ENCODE data around the gene ARAF. TPM values are rescaled to one million over a fixed set of nuclear protein-coding genes. Genes with fewer than 3 reads are reported as not detected.
"Not testable (repeated sequence)": the region's sequence is repeated elsewhere in the genome, so short reads cannot be mapped to it uniquely, and the experiment has no call there.

Gene ARAF
- total and polyA plus RNA-seq, 9 donors, result 22.8 to 51.7 (median 43.9) TPM

DNA sequence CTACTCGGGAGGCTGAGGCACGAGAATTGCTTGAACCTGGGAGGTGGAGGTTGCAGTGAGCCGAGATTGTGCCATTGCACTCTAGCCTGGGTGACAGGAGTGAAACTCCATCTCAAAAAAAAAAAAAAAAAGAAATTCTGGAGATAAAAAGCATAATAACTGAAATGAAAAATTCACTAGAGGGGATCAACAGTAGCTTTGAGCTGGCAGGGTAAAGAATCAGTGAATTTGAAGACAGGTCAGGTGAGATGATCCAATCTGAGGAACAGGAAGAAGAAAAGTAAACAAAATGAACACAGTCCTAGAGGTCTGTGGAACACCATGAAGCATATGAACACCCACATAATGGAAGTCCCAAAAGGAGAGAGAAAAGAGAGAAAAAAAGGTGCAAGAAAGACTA lies 36.2 kb downstream of the ARAF start:
- no CpG with 5 or more reads among the region's 3 CpGs for WGBS (ENCODE audit: insufficient coverage)

DNA sequence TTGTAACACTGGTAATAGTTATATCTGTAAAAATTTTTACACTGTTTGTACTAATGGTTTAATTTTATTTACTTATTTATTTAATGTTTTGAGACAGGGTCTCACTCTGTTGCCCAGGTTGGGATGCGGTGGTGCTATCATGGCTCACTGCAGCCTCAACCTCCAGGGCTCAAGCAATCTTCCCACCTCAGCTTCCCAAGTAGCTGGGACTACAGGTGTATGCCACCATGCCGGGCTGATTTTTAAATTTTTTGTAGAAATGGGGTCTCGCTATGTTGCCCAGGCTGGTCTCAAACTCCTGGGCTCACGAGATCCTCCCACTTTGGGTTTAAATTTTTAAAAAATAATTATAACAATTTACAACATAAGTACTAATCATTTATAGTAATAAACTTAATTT lies 42.1 kb downstream of the ARAF start:
- H3K36me3 ChIP-seq (ENCODE audit: control insufficient read depth, insufficient read depth, low read length); H3K4me3 ChIP-seq (ENCODE audit: low read length); H3K4me1 ChIP-seq (ENCODE audit: control insufficient read depth, insufficient read depth, low read length); H3K9me3 ChIP-seq (replicated peaks; ENCODE audit: control insufficient read depth, low read depth, low read length); H3K27ac ChIP-seq (ENCODE audit: low read length); H3K27me3 ChIP-seq (ENCODE audit: control insufficient read depth, insufficient read depth, low read length); DNase-seq: not testable (repeated sequence)
- WGBS (ENCODE audit: insufficient coverage), result no CpG with 5 or more reads among the region's 4 CpGs

More for the DNA sequence above, 36.2 kb downstream of the ARAF start:
- Histone ChIP-seq H3K4me1 (ENCODE audit: control insufficient read depth, insufficient read depth, low read length) (no peaks in the 10 kb centered on the region), H3K9me3 (replicated peaks; ENCODE audit: control insufficient read depth, low read depth, low read length) (peaks cover 6% of the 10 kb centered on the region), H3K27me3 (ENCODE audit: control insufficient read depth, insufficient read depth, low read length) (no peaks in the 10 kb centered on the region), H3K4me3 (ENCODE audit: low read length) (no peak overlapping the region), H3K36me3 (ENCODE audit: control insufficient read depth, insufficient read depth, low read length) (no peaks in the 10 kb centered on the region), H3K27ac (ENCODE audit: low read length) (no peak overlapping the region)
- DNase-seq, result no peak

DNA sequence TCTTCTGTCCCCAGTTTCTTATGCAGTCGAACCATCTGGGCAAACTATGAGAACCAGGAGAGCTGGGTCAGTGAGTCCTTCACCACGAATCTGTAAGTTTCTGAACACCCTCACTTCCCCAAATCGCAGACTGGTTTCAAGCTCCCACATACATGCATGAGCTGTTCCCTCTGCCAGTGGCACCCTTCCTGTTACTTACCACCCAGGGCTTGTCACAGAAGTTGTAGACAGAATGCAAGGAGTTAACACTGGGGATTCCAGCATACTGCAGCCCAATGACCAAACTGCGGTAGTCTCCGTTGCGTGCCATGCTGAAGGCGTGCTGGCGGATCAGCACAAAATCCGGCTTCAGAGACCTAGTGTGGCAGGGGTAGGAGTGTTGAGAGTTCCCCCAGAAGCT lies 44.0 kb downstream of the ARAF start:
- WGBS (ENCODE audit: insufficient coverage), result 69% methylated on average over 6 of the region's 9 CpGs

DNA sequence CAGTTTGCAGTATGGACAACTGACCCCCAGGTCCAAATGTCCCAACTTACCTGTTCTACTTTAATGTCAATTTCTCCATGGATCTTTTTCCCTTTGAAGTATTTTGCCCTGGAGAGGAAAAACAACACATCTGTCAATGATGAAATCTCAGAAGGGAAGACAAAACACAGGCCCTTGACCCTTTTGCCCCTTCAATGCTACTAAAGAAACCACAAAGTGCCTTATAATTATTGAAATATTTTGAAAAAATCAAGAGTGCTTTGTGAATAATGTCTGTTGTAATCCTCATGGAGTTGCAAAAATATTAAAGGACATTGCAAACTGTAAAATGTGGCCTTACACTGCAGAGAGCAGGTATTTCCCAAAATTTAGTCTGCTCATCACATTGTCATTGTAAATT lies 46.1 kb downstream of the ARAF start:
- Histone ChIP-seq H3K27ac (ENCODE audit: low read length) (no peak overlapping the region), H3K36me3 (ENCODE audit: control insufficient read depth, insufficient read depth, low read length) (no peaks in the 10 kb centered on the region), H3K9me3 (replicated peaks; ENCODE audit: control insufficient read depth, low read depth, low read length) (no peaks in the 10 kb centered on the region), H3K4me1 (ENCODE audit: control insufficient read depth, insufficient read depth, low read length) (no peaks in the 10 kb centered on the region), H3K4me3 (ENCODE audit: low read length) (no peak overlapping the region), H3K27me3 (ENCODE audit: control insufficient read depth, insufficient read depth, low read length) (no peaks in the 10 kb centered on the region)
- no peak for DNase-seq

More for the DNA sequence above, 44.0 kb downstream of the ARAF start:
- H3K36me3 ChIP-seq (ENCODE audit: control insufficient read depth, insufficient read depth, low read length), result no peaks in the 10 kb centered on the region
- no peak overlapping the region for H3K4me3 ChIP-seq (ENCODE audit: low read length)
- no peaks in the 10 kb centered on the region for H3K4me1 ChIP-seq (ENCODE audit: control insufficient read depth, insufficient read depth, low read length)
- H3K27ac ChIP-seq (ENCODE audit: low read length), result no peak overlapping the region
- H3K27me3 ChIP-seq (ENCODE audit: control insufficient read depth, insufficient read depth, low read length), result no peaks in the 10 kb centered on the region
- DNase-seq, result no peak
- H3K9me3 ChIP-seq (replicated peaks; ENCODE audit: control insufficient read depth, low read depth, low read length), result no peaks in the 10 kb centered on the region

DNA sequence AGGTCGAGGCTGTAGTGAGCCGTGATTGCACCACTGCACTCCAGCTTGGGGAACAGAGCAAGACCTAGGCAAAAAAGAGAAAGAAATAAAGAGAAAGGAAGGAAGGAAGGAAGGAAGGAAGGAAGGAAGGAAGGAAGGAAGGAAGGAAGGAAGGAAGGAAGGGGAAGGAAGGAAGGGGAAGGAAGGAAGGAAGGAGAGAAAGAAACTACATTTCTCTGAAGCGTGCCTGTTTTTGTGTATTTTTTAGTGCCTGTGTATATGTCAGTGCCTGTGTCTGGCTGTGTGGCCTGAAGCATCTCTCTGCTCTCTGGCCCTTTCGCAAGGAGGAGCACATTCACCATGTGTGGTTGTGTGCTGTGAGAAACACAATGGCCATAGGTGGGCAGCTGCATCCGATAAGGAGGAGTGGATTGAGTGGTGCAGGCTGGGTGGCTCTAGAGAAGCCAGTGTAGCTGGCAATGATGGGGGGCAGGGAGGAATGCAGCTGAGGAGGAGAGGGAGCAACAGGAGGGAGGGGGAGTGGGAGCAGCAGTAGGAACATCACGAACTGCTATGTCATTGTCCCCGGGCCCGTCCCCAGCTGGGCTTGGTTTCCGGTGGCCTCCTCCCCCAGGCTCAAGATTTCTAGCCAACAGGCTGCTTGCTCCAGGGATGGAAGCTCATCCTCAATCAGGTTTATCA lies 47.3 kb downstream of the ARAF start:
- Histone ChIP-seq H3K4me3 (ENCODE audit: low read length) (no peak overlapping the region), H3K27ac (ENCODE audit: low read length) (no peak overlapping the region), H3K27me3 (ENCODE audit: control insufficient read depth, insufficient read depth, low read length) (peaks cover 1% of the 10 kb centered on the region), H3K4me1 (ENCODE audit: control insufficient read depth, insufficient read depth, low read length) (no peaks in the 10 kb centered on the region), H3K36me3 (ENCODE audit: control insufficient read depth, insufficient read depth, low read length) (no peaks in the 10 kb centered on the region), H3K9me3 (replicated peaks; ENCODE audit: control insufficient read depth, low read depth, low read length) (no peaks in the 10 kb centered on the region)
- DNase-seq, result no peak
- 73% methylated on average over 6 of the region's 9 CpGs for WGBS (ENCODE audit: insufficient coverage)

DNA sequence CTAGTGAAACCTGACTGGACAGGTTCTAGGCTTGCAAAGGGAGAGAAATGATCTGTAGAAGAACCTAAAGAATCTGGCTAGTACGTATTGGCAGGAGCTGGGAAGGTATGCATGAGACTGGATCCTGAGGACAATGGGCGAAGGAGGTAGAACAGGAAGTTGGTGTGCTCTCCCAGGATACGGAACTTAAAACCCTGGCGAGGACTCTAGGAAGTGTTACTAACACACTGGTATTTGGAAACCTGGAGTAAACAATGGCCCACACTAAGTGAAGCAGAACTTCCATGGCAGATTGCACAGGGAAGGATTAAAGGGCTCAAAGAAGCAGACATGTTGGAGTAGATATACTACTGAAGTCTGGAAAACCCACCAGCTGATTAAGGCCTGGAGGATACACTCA lies 49.5 kb downstream of the ARAF start:
- H3K27me3 ChIP-seq (ENCODE audit: control insufficient read depth, insufficient read depth, low read length), result peaks cover 8% of the 10 kb centered on the region
- H3K4me3 ChIP-seq (ENCODE audit: low read length), result no peak overlapping the region
- DNase-seq, result no peak
- H3K27ac ChIP-seq (ENCODE audit: low read length), result no peak overlapping the region
- 69% methylated on average over 3 of the region's 4 CpGs for WGBS (ENCODE audit: insufficient coverage)
- H3K9me3 ChIP-seq (replicated peaks; ENCODE audit: control insufficient read depth, low read depth, low read length), result no peaks in the 10 kb centered on the region
- no peaks in the 10 kb centered on the region for H3K4me1 ChIP-seq (ENCODE audit: control insufficient read depth, insufficient read depth, low read length)
- H3K36me3 ChIP-seq (ENCODE audit: control insufficient read depth, insufficient read depth, low read length), result no peaks in the 10 kb centered on the region

DNA sequence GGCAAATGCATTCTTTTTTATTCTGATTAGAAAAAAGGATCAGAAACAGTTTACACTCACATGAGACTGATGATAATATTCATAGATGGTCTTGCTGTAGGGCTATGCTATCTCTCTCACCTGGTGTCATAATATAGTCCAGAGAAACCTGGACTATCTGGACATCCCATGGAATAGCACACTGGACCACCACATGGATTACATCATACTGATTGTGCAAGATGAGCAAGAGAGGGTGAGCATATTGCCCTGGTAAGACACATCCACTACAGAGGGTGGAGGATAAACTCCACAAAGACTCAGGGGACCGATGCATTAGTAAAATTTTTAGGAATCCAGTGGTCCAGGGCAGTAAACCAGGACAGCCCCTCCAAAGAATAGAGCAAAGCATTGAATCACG lies 50.5 kb downstream of the ARAF start:
- DNase-seq, result no peak
- WGBS (ENCODE audit: insufficient coverage), result no CpG with 5 or more reads among the region's 2 CpGs
- Histone ChIP-seq H3K9me3 (replicated peaks; ENCODE audit: control insufficient read depth, low read depth, low read length) (no peaks in the 10 kb centered on the region), H3K27me3 (ENCODE audit: control insufficient read depth, insufficient read depth, low read length) (peaks cover 8% of the 10 kb centered on the region), H3K27ac (ENCODE audit: low read length) (no peak overlapping the region), H3K36me3 (ENCODE audit: control insufficient read depth, insufficient read depth, low read length) (no peaks in the 10 kb centered on the region), H3K4me1 (ENCODE audit: control insufficient read depth, insufficient read depth, low read length) (no peaks in the 10 kb centered on the region), H3K4me3 (ENCODE audit: low read length) (no peak overlapping the region)

DNA sequence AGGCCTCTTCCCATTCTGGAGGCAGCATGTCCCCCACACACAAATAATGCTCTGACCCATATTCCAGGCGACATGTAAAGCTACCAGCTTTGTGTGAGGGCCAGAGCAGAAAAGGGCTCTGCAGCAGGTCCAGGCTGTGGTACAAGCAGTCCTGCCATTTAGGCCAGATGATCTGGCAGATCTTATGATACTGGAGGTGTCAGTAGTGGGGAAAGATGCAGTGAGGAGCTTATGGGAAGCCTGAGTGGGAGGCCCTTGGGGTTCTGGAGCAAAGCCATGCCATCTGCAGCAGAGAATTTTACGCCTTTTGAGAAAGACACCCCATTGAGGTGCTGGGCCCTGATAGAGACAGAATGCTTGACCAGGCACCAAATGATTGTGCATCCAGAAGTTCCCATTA lies 50.9 kb downstream of the ARAF start:
- DNase-seq, result no peak
- Histone ChIP-seq H3K4me3 (ENCODE audit: low read length) (no peak overlapping the region), H3K9me3 (replicated peaks; ENCODE audit: control insufficient read depth, low read depth, low read length) (no peaks in the 10 kb centered on the region), H3K4me1 (ENCODE audit: control insufficient read depth, insufficient read depth, low read length) (no peaks in the 10 kb centered on the region), H3K36me3 (ENCODE audit: control insufficient read depth, insufficient read depth, low read length) (no peaks in the 10 kb centered on the region), H3K27ac (ENCODE audit: low read length) (no peak overlapping the region), H3K27me3 (ENCODE audit: control insufficient read depth, insufficient read depth, low read length) (peaks cover 8% of the 10 kb centered on the region)
- WGBS (ENCODE audit: insufficient coverage), result 69% methylated on average over 1 of the region's 2 CpGs

DNA sequence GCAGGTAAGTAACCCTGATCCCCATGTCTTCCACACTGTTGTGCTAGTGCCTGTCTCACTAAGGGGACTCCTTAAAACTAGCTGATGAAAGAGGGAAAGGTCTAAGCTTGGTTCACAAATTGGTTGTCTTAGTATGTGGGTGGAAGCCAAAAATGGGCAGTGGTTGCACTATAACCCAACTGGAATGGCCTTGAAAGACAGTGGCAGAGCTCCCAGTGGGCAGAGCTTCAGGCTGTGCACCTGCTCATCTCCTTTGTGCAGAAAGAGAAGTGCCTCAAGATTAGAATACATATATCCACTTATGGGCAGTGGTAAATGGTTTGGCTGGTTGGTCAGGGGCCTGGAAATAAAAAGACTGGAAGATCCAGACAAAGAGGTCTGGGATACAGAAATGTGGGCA lies 51.4 kb downstream of the ARAF start:
- H3K36me3 ChIP-seq (ENCODE audit: control insufficient read depth, insufficient read depth, low read length), result no peaks in the 10 kb centered on the region
- H3K27me3 ChIP-seq (ENCODE audit: control insufficient read depth, insufficient read depth, low read length), result peaks cover 8% of the 10 kb centered on the region

DNA sequence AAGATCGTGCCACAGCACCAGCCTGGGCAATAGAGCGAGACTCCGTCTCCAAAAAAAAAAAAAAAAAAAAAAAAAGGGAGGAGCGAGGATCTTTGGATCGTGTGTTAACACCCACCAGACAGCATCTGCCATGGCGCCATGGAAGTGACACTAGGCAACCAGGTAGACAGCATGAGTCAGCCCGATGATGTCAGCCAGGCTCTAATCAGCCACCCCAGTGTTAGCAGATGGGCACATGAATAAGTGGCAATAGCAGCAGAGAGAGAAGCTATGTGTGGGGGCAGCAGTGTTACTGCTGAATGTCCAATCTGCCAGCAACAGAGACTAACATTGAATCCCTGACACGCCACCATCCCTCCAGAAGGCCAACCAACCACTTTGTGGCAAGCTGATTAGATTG lies 52.1 kb downstream of the ARAF start:
- peaks cover 8% of the 10 kb centered on the region for H3K27me3 ChIP-seq (ENCODE audit: control insufficient read depth, insufficient read depth, low read length)
- H3K36me3 ChIP-seq (ENCODE audit: control insufficient read depth, insufficient read depth, low read length), result no peaks in the 10 kb centered on the region
- no peak overlapping the region for H3K27ac ChIP-seq (ENCODE audit: low read length)
- H3K4me1 ChIP-seq (ENCODE audit: control insufficient read depth, insufficient read depth, low read length), result no peaks in the 10 kb centered on the region
- H3K4me3 ChIP-seq (ENCODE audit: low read length), result no peak overlapping the region
- WGBS (ENCODE audit: insufficient coverage), result 80% methylated on average over 6 of the region's 8 CpGs
- DNase-seq, result no peak
- H3K9me3 ChIP-seq (replicated peaks; ENCODE audit: control insufficient read depth, low read depth, low read length), result no peaks in the 10 kb centered on the region

More for the DNA sequence above, 51.4 kb downstream of the ARAF start:
- no peak overlapping the region for H3K27ac ChIP-seq (ENCODE audit: low read length)
- no peak for DNase-seq
- no peaks in the 10 kb centered on the region for H3K9me3 ChIP-seq (replicated peaks; ENCODE audit: control insufficient read depth, low read depth, low read length)
- no peaks in the 10 kb centered on the region for H3K4me1 ChIP-seq (ENCODE audit: control insufficient read depth, insufficient read depth, low read length)
- no peak overlapping the region for H3K4me3 ChIP-seq (ENCODE audit: low read length)

DNA sequence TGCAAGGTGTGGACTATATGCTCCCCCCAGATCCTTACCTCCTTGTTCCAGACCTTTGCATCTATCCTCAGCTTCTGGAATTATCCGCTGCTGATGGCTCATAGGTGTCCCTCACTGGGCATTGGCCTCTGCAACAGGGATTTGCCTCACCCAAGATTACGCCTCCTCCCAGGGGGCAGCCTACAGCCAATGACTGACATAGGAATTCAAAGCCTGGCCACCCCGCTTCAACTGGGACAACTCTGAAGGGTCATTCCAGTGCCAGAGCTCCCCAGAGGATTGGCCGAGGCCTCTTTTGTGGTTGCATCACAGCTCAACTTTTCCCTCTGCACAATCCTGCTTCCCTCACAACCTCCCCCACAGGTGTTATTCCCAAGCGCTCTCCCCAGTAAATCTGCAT lies 53.6 kb downstream of the ARAF start:
- WGBS (ENCODE audit: insufficient coverage), result 66% methylated on average over 4 of the region's 5 CpGs
- Histone ChIP-seq H3K36me3 (ENCODE audit: control insufficient read depth, insufficient read depth, low read length) (no peaks in the 10 kb centered on the region), H3K9me3 (replicated peaks; ENCODE audit: control insufficient read depth, low read depth, low read length) (no peaks in the 10 kb centered on the region), H3K27ac (ENCODE audit: low read length) (no peak overlapping the region), H3K4me3 (ENCODE audit: low read length) (no peak overlapping the region), H3K4me1 (ENCODE audit: control insufficient read depth, insufficient read depth, low read length) (peaks cover 2% of the 10 kb centered on the region), H3K27me3 (ENCODE audit: control insufficient read depth, insufficient read depth, low read length) (peaks cover 8% of the 10 kb centered on the region)
- DNase-seq, result no peak
